ENCODE measurements around the gene SMAD6.

The SMAD6 gene

GRCh38 chr15:66768987-66769386 is 67.0 kb downstream of the SMAD6 start:
- no peak for TF ChIP-seq CTCF (IDR thresholded peaks at IDR 0.05)

- TF ChIP-seq CTCF (IDR thresholded peaks at IDR 0.05), result no peak
These were observed 68.7 kb downstream of the SMAD6 start for GRCh38 chr15:66770518-66771350.

- TF ChIP-seq CTCF (IDR thresholded peaks at IDR 0.05), result no peak
These were observed 69.3 kb downstream of the SMAD6 start for GRCh38 chr15:66771351-66771650.

DNA sequence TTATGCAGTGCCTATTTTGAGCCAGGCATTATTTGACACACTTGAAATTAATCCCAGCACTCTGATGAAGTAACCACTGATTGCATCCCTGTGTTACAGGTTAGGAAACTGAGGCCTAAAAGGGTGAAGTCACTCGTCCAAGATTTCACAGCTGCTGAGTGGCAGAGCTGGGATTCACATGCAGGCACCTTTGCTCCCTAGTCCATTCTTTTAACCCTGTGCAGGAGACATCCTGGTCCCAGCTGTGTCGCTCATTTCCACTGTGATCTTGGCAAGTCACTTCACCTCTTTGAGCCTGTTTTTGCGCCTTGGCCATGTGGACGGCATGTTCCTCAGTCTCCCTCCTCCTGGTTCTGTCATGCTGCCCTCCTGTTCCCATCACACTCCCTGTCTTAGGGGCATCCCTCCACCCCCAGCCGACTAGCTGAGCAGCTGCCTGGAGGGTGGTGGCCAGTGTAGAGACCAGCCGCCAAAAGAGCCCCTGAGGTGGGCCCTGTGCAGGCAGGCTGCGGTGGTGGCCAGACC is 70.6 kb downstream of the SMAD6 start:
- no peak for TF ChIP-seq CTCF (IDR thresholded peaks at IDR 0.05)

DNA sequence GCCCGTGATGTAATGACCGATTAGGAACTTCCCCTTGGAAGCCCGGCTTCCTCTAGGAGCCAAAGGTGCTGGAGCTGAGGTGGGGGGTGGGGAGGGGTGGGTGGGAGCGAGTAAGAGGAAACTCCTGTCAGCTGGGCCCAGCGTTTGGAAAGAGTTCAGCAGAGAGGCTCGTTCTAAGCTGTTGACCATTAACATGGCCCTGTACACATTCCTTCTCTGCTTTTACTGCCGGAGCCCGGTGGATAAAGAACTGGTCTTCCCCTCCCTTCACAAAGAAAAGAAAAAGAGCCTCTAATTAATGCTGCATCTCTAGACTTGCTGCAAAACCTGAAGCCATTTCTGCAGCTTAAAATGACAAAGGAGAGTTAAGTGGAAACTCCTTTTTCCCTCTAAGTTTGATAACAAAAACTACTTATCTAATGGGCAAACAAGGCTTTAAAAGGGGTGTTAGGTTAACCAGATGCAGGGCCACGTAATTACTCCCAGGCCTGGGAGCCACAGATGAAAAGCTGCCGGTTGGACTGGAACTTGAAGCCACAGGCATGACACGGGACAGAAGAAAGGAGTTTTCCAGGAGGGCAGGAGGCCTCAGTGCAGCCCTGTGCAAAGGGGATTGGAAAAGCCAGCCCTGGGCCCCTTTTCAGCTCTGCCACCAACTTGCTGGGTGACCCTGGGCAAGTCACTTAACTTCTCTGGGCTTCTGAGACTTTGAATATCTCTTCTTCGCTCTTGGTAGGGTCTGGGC is 71.3 kb downstream of the SMAD6 start:
- no peak for TF ChIP-seq CTCF (IDR thresholded peaks at IDR 0.05)

DNA sequence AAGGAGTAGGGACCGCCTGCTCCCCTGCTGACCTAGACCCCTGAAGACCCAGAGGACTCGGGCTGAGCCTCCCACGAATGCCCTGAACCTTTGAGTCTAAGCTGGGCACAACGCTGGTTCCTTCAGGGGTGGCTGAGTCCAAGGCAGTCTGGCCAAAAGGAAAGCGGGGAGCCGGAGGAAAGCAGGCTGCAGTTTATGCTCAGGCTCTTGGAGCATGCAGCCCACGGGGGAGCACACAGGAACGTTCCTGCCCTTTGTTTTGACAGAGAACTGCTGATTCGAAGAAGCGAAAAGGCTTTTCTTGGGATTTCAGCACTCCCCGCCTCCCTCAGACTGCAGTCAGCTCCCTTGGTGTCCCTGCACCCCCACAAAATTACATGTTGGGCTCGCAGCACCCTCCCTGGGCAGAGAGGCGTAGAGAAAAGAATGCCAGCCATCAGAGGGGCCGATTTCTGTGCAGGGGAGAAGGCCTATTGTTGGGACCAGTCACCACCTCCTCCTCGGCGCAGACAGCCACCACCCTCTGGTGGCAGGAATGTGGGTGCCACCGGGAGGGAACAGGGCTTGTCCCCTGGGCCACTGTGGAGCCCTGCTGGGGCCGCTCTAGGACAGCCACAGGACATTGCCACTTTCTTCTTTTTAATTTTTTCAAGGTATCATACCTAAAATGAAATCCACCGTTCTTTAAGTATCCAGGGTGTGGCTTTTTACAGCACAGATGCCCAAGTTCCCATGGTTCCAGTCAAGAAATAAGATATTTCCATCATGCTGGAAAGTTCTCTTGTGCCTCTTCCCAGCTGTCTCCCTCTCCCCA is 72.2 kb downstream of the SMAD6 start:
- peak; percentile 81 for TF ChIP-seq CTCF (IDR thresholded peaks at IDR 0.05)

Data from LNCAP (cell line).